KBM-7 (cell line): ENCODE measurements around the gene C15orf61.

Source experiments
- DNase-seq: peaks from one replicate; pipeline ENCODE4 v3.0.0-alpha.2; 2015
- in situ Hi-C: fragments of 300-500 bp; cut with MboI; formaldehyde crosslinking; loops from 2 replicates; pipeline ENCODE4 v1.14.3; 2020; ENCODE audit warnings: low sequenced_read_pairs, low pct_unique_long_range_greater_than_20kb, mixed read lengths

C15orf61 gene

DNA sequence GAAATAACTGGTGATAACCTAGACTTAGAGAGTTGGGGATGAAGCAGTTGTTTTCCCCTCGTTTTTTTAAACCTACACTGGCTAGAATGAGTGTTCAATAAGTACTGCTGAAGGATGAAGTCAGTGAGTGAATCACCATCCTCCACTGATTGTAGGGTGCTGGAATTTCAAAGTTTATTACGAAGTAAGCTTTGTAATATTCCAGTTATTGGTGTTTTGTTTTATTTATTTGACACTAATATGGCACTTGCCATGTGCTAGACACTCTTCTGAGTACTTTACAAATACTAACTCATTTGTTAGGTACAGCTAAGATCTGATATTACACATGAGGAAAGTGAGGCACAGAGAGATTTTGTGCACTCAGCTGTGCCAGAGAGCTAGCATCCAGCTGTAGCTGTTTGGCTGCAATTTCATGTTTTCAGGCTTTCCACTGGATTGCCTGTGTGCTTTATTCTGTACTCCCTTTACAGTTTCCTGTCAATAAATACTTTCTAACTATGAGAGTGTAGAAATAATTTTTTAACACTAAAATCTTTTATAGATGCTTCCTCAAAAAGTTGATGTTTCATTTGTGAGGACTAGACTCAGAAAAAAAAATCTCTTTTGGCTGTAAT lies 27.4 kb downstream of the C15orf61 start:
- in situ Hi-C loops: no loop called here
- no peak for DNase-seq

DNA sequence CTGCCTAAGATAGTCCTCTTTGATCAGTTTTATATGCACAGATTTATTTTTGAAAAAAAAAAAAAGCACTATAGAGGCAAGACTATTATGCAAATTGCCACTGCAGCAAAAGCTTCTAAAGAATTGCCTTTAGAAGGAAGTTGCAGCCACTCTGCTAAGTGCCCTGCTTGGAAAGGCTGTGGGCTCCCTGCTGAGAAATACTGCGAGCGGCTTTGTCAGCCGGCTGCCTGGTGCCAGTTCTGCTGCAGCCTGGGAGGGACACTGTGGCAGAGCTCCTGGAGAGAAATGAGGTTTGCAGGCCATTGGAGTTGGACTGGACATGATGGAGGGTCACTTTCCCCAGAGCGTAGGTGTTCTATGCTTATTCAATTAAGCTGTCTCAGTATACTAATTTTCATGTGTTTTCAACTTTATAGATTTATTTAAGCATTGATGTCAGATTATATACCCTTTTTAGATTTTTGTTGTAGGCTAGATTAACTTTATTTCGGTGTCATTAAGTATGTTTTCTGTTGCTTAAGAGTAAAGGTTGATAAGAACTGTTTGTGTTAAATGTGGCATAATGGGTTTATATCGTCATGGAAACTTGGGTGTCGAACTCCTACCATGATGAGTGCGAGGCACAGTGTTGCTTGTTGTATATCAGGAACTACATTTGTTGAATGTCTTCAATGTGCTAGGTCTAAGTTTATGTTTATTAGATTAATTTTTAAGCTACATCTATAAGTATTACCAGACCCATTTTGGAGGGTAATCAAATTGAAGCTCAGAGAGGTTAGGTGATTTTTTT lies 28.1 kb downstream of the C15orf61 start:
- in situ Hi-C loops: no loop called here
- peak; percentile 87 for DNase-seq

DNA sequence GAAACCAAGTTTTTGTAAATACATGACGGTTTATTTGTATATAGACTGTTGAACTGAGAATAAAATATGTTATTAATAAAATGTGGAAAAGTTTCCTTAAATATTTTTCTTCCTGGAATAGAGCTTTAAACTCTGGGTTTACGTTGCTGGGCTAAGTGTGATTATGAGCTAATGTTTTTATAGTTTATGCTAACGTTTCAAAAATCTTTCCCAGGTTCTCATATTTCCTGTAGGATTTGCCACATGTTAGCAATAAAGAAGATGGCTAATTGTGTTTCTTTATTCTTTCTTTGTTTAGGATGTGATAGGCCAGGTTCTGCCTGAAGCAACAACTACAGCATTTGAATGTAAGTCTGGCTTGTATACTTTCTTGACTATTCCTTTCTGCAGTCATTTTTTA lies 28.8 kb downstream of the C15orf61 start:
- DNase-seq: no peak
- in situ Hi-C loops: no loop called here

DNA sequence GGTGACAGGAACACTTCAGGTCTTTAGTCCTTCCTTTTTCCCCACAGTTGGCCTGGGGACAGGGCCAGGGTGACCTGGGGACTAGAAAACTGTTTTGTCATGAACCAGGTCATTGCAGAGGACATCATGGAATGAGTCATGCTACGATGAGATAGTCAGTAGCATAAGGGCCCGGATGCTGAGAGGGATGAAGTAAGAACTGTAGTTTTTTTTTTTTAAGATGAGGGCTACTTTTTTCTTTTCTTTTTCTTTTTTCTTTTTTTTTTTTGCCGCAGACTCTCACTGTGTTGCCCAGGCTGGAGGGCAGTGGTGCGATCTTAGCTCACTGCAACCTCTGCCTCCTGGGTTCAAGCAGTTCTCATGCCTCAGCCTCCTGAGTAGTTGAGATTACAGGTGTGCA lies 29.6 kb downstream of the C15orf61 start:
- DNase-seq: no peak

DNA sequence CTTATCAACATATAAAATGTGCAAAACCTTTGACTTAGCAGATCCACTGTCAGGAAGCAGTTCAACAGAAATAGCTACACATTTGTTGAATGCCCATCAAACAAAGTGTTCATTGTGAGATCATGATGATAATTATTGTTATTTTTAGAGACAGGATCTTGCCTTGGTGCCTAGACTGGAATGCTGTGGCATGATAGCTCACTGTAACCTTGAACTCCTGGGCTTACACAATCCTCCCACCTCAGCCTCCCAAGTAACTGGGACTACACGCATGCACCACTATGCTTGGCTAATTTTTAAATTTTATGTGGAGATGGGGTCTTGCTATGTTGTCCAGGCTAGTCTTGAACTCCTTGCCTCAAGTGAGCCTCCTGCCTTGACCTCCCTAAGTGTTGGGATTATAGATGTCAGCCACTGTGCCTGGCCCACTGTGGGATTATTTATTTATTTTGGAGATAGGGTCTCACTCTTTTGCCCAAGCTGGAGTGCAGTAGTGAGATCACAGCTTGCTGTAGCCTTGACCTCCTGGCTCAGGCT lies 30.3 kb downstream of the C15orf61 start:
- peak; percentile 61 for DNase-seq
- in situ Hi-C loops: no loop called here

More for the DNA sequence above, 29.6 kb downstream of the C15orf61 start:
- in situ Hi-C loops: no loop called here

- in situ Hi-C loops: no loop called here
- no peak for DNase-seq
Observed at GRCh38 chr15:67554580-67554979, 33.6 kb downstream of the C15orf61 start.

DNA sequence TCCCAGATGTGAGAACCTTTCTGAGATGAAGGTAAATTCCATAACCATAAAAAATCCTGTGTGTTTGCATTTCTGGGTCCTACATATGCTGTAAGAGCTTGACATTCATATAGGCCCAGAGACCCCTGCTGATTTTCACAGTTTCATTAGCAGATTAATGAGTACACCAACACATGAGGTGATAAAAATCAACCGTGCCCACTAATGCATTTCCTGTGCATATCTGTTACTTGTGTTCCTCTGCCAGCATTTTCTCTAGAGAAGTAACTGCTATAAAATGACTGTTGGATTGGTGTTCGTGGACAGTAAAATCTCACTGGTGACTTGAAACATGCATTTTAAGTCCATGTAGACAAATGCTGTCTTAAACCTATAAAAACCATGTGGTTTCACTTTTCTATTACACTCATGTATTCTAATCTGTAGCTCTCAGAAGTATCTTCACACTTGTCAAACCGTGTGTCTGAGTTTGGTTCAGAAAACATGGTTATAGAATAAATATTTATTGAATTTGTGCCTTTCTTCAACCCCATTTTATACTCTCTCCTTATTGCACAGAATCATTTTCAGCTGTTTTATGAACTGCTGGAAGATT lies 36.1 kb downstream of the C15orf61 start:
- in situ Hi-C loops: no loop called here
- no peak for DNase-seq

- in situ Hi-C loops: no loop called here
Observed at GRCh38 chr15:67558502-67558901, 37.6 kb downstream of the C15orf61 start.

GRCh38 chr15:67559158-67559557 lies 38.2 kb downstream of the C15orf61 start:
- in situ Hi-C loops: no loop called here
- no peak for DNase-seq

More at GRCh38 chr15:67558502-67558901, 37.6 kb downstream of the C15orf61 start:
- no peak for DNase-seq

DNA sequence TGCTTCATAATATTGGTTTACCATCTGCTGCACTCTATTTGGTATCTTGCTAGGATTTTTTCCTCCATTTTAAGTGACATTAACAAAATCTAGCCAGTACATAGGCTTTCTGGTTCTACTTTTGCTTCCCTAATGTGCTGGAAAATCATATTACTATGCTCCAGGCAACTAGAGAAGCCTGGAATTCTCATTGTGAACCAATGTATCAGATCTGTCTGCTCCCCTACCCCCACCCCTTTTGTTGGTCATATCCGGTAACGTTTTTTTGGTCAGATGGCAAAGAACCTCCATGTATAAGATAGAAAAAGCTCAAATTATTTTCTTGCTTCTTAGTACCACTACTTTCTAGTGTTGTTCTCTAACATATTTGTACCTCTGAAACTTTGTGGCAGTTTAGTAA lies 38.6 kb downstream of the C15orf61 start:
- no peak for DNase-seq
- in situ Hi-C loops: no loop called here

DNA sequence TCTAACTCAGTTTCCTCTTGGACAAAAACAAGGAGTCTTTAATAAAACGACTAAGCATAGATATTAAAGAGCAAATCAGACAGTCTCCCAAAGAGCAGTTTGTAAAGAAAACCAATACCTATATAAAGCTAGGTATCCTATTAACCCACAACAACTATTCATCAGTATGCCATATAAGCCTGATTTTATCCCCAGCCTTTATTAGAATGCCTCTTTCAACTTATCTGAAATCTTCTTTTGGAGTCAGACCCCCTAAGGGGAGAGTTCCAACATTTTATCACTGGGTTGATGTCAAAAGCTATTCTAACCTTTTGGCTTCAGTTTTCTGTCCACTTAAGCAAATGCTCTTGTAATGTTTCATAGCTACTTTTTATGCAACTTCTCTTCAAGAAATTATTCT lies 39.4 kb downstream of the C15orf61 start:
- in situ Hi-C loops: no loop called here
- DNase-seq: no peak

DNA sequence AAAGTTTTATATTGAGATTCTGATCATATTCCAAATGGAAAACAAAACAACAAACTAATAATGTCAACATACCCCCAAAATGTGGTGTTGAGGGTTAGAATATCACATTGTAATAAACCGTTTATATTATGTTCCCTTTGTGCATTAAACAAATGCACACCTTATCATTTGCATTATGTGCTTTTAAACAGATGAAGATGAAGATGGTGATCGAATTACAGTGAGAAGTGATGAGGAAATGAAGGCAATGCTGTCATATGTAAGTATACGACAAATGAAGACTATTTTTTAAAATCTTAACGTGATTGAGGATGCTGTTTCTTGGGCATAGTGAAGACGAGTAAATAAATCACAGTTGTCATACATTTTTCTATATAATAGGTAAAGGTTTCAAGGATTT lies 42.2 kb downstream of the C15orf61 start:
- in situ Hi-C loops: no loop called here
- DNase-seq: no peak

- in situ Hi-C loops: no loop called here
- no peak for DNase-seq
Observed at GRCh38 chr15:67564021-67564967, 43.4 kb downstream of the C15orf61 start.

DNA sequence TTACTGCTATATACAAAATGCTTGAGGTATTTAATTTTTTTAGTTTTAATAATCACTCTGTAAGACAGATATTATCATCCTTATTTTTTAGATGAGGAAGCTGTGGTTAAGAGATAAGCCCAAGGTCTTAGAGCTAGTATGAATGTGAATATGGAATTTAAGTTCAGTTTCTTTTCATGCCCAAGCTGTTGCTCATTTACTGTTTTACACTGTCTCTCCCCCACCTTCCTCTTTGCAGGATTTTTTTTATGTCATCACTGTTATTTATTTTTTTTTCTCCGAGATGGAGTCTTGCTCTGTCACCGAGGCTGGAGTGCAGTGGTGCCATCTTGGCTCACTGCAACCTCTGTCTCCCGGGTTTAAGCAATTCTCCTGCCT lies 44.0 kb downstream of the C15orf61 start:
- in situ Hi-C loops: no loop called here
- DNase-seq: peak; percentile 92

DNA sequence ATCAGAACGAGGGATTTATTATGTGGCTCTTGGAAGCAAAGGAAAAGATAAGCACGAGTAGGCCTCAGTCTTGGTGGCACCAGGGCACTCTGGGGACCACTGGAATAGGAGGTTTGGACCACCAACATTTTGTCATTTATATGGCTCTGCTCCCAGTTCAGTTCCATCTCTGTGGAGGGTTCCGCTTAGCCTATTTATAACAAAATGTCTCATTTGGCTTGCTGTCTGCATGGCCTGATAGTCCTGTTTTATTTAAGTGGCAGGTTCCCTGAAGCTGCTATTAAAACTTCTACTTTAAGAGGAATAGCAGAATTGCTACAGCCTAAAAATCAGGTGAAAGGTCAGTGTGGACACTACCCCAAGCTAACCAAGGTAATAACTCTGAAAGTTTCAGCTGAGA lies 48.7 kb downstream of the C15orf61 start:
- DNase-seq: no peak
- in situ Hi-C loops: no loop called here

- no peak for DNase-seq
- in situ Hi-C loops: no loop called here
Observed at GRCh38 chr15:67570875-67571647, 50.1 kb downstream of the C15orf61 start.

DNA sequence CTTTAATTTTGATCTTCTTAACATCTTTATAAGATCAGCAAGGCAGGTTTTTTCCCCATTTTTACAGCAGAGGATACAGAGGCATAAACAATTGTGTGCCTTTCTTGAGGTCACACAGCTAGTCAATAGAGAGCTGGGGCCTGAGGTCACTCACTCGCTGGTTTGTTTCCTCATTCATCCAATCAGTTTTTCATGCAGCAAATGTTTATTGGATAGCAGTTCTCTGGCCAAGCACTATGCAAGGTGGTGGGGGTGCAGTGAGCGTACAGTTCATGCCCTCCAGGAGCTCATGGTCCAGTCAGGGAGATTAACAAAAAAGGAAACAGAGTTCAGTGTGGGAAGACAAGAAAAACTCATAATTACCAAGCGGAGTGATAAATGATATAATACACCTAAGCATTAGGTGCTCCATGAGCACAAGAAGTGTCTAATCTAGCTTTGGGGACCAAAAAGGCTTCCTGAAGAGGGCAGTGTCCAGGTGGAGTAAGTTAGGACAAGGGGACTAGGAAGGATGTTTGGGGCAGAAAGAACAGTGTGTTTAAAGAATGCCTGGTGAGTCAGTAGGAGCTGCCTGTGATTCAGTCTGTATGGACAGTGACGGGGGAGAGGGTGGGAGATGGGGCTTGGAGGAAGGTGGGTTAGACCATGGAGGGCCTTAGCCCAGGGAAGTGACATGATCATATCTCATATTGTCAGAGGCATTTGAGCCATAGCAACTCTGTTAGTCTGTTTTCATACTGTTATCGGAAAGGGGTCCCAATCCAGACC lies 50.9 kb downstream of the C15orf61 start:
- no peak for DNase-seq
- in situ Hi-C loops: no loop called here

- DNase-seq: peak; percentile 32
Observed at GRCh38 chr15:67573194-67573593, 52.3 kb downstream of the C15orf61 start.

More at GRCh38 chr15:67573194-67573593, 52.3 kb downstream of the C15orf61 start:
- in situ Hi-C loops: no loop called here
